Measurements from ENCODE around the gene CHST7. TPM values are rescaled to one million over a fixed set of nuclear protein-coding genes. Genes with fewer than 3 reads are reported as not detected.

CHST7 gene
- total RNA-seq, 1 donor from 2014 or later, result 1.1 TPM

GRCh38 chrX:46628460-46629371 lies 55.2 kb downstream of the CHST7 start:
- peaks cover 4% of the 10 kb centered on the region for H3K36me3 Mint-ChIP-seq (ENCODE audit: insufficient read depth)
- H3K4me3 Mint-ChIP-seq (ENCODE audit: low read depth), result no peak overlapping the region
- peaks cover 9% of the 10 kb centered on the region for H3K4me1 Mint-ChIP-seq (ENCODE audit: low read depth)
- H3K9me3 Mint-ChIP-seq (ENCODE audit: low read depth), result peaks cover 13% of the 10 kb centered on the region
- DNase-seq (ENCODE audit: low spot score, unreplicated experiment), result no peak
- H3K27ac Mint-ChIP-seq, result no peak overlapping the region
- no peaks in the 10 kb centered on the region for H3K27me3 Mint-ChIP-seq
- TF ChIP-seq CTCF (IDR thresholded peaks at IDR 0.05; ENCODE audit: unreplicated experiment), result no peak

GRCh38 chrX:46630141-46630540 lies 56.6 kb downstream of the CHST7 start:
- TF ChIP-seq CTCF (IDR thresholded peaks at IDR 0.05; ENCODE audit: unreplicated experiment), result no peak
- peaks cover 4% of the 10 kb centered on the region for H3K36me3 Mint-ChIP-seq (ENCODE audit: insufficient read depth)
- no peaks in the 10 kb centered on the region for H3K27me3 Mint-ChIP-seq
- peaks cover 9% of the 10 kb centered on the region for H3K4me1 Mint-ChIP-seq (ENCODE audit: low read depth)
- no peak for DNase-seq (ENCODE audit: low spot score, unreplicated experiment)
- no peak overlapping the region for H3K27ac Mint-ChIP-seq
- H3K9me3 Mint-ChIP-seq (ENCODE audit: low read depth), result peaks cover 13% of the 10 kb centered on the region
- H3K4me3 Mint-ChIP-seq (ENCODE audit: low read depth), result no peak overlapping the region

- Mint-ChIP-seq H3K4me1 (ENCODE audit: low read depth) (no peaks in the 10 kb centered on the region), H3K4me3 (ENCODE audit: low read depth) (no peak overlapping the region)
Observed at GRCh38 chrX:46634577-46634976, 61.0 kb downstream of the CHST7 start.

GRCh38 chrX:46635186-46635585 lies 61.6 kb downstream of the CHST7 start:
- Mint-ChIP-seq H3K27ac (no peak overlapping the region), H3K9me3 (ENCODE audit: low read depth) (peaks cover 10% of the 10 kb centered on the region), H3K36me3 (ENCODE audit: insufficient read depth) (peaks cover 2% of the 10 kb centered on the region), H3K4me1 (ENCODE audit: low read depth) (no peaks in the 10 kb centered on the region), H3K27me3 (no peaks in the 10 kb centered on the region), H3K4me3 (ENCODE audit: low read depth) (no peak overlapping the region)
- no peak for DNase-seq (ENCODE audit: low spot score, unreplicated experiment)
- TF ChIP-seq CTCF (IDR thresholded peaks at IDR 0.05; ENCODE audit: unreplicated experiment), result no peak

More at GRCh38 chrX:46634577-46634976, 61.0 kb downstream of the CHST7 start:
- no peak for DNase-seq (ENCODE audit: low spot score, unreplicated experiment)
- Mint-ChIP-seq H3K36me3 (ENCODE audit: insufficient read depth) (peaks cover 2% of the 10 kb centered on the region), H3K27ac (no peak overlapping the region), H3K27me3 (no peaks in the 10 kb centered on the region), H3K9me3 (ENCODE audit: low read depth) (peaks cover 10% of the 10 kb centered on the region)
- no peak for TF ChIP-seq CTCF (IDR thresholded peaks at IDR 0.05; ENCODE audit: unreplicated experiment)

- no peak for DNase-seq (ENCODE audit: low spot score, unreplicated experiment)
- no peak overlapping the region for H3K27ac Mint-ChIP-seq
- peaks cover 10% of the 10 kb centered on the region for H3K9me3 Mint-ChIP-seq (ENCODE audit: low read depth)
- no peaks in the 10 kb centered on the region for H3K4me1 Mint-ChIP-seq (ENCODE audit: low read depth)
- TF ChIP-seq CTCF (IDR thresholded peaks at IDR 0.05; ENCODE audit: unreplicated experiment), result no peak
- no peak overlapping the region for H3K4me3 Mint-ChIP-seq (ENCODE audit: low read depth)
- H3K36me3 Mint-ChIP-seq (ENCODE audit: insufficient read depth), result peaks cover 2% of the 10 kb centered on the region
- no peaks in the 10 kb centered on the region for H3K27me3 Mint-ChIP-seq
Observed at GRCh38 chrX:46636223-46636622, 62.7 kb downstream of the CHST7 start.
